Anterior cingulate cortex (tissue), 58 donors: Measurements from ENCODE around the gene TRIM37.

Source experiments
- DNase-seq, 58 donors: peaks; one replicate each; lab custom pipeline; 2025; lab: John Stamatoyannopoulos, UW

The TRIM37 gene

GRCh38 chr17:58999500-58999899, 107.2 kb downstream of the TRIM37 start:
- no peak for DNase-seq

GRCh38 chr17:58998871-58999270, 107.8 kb downstream of the TRIM37 start:
- no peak for DNase-seq

- no peak for DNase-seq
These were observed 108.7 kb downstream of the TRIM37 start for GRCh38 chr17:58997756-58998553.

- no peak for DNase-seq
These were observed 109.7 kb downstream of the TRIM37 start for GRCh38 chr17:58996968-58997367.

GRCh38 chr17:58995247-58995940, 111.3 kb downstream of the TRIM37 start:
- DNase-seq: no peak

- no peak for DNase-seq
These were observed 113.4 kb downstream of the TRIM37 start for GRCh38 chr17:58993311-58993710.

GRCh38 chr17:58991718-58992331, 114.9 kb downstream of the TRIM37 start:
- no peak for DNase-seq

GRCh38 chr17:58989629-58990028, 117.1 kb downstream of the TRIM37 start:
- DNase-seq: no peak

- no peak for DNase-seq
These were observed 120.7 kb downstream of the TRIM37 start for GRCh38 chr17:58985971-58986370.

- DNase-seq: no peak
These were observed 121.3 kb downstream of the TRIM37 start for GRCh38 chr17:58985367-58985766.

GRCh38 chr17:58982626-58983025, 124.1 kb downstream of the TRIM37 start:
- no peak for DNase-seq

GRCh38 chr17:58980706-58981481, 125.8 kb downstream of the TRIM37 start:
- no peak for DNase-seq

- no peak for DNase-seq
These were observed 130.1 kb downstream of the TRIM37 start for GRCh38 chr17:58976541-58976940.

GRCh38 chr17:58974354-58974753, 132.3 kb downstream of the TRIM37 start:
- no peak for DNase-seq

GRCh38 chr17:58970609-58971450, 135.8 kb downstream of the TRIM37 start:
- DNase-seq: no peak

- no peak for DNase-seq
These were observed 137.1 kb downstream of the TRIM37 start for GRCh38 chr17:58969612-58970011.

- DNase-seq: no peak
These were observed 137.5 kb downstream of the TRIM37 start for GRCh38 chr17:58969156-58969555.

GRCh38 chr17:58968426-58969061, 138.1 kb downstream of the TRIM37 start:
- DNase-seq: no peak

- DNase-seq: no peak
These were observed 140.5 kb downstream of the TRIM37 start for GRCh38 chr17:58966208-58966607.
